GM23338 (cell line): ENCODE data around the gene CNBD2. TPM values are rescaled to one million over a fixed set of nuclear protein-coding genes. Genes with fewer than 3 reads are reported as not detected.

Source experiments
- ATAC-seq: fragments of 200-7000 bp; cut with Tn5 transposase; 3 replicates; pipeline ENCODE4 v1.9.1; 2020
- DNase-seq: peaks from one replicate; pipeline ENCODE4 v3.0.0-alpha.2; 2015; ENCODE audit warnings: low spot score
- H2AFZ ChIP-seq: fragments of 200-600 bp; sonication (generic); 2 replicates; pipeline ENCODE4 v1.8.0; 2016; ENCODE audit warnings: antibody characterized with exemption, mild to moderate bottlenecking, moderate library complexity
- H3F3A ChIP-seq: fragments of 200-600 bp; sonication (generic); replicated peaks from 2 replicates; pipeline ENCODE4 v1.8.0; 2017; ENCODE audit warnings: antibody characterized with exemption, mixed run types, low read depth
- H3K27ac ChIP-seq: fragments of 200-600 bp; sonication (generic); 2 replicates; pipeline ENCODE4 v1.6.1; 2016; ENCODE audit warnings: low read depth
- H3K27me3 ChIP-seq: fragments of 200-600 bp; sonication (generic); 2 replicates; pipeline ENCODE4 v1.8.0; 2016; ENCODE audit warnings: mild to moderate bottlenecking, mixed run types, moderate library complexity; ENCODE audit not compliant: insufficient read depth
- H3K36me3 ChIP-seq: fragments of 200-600 bp; sonication (generic); 2 replicates; pipeline ENCODE4 v1.8.0; 2016; ENCODE audit warnings: mild to moderate bottlenecking; ENCODE audit not compliant: insufficient read depth
- H3K4me1 ChIP-seq: fragments of 200-600 bp; sonication (generic); 2 replicates; pipeline ENCODE4 v1.8.0; 2016; ENCODE audit warnings: mild to moderate bottlenecking, moderate library complexity; ENCODE audit not compliant: insufficient read depth
- H3K4me2 ChIP-seq: fragments of 200-600 bp; sonication (generic); 2 replicates; pipeline ENCODE4 v1.7.1; 2017; ENCODE audit warnings: mixed run types
- H3K4me3 ChIP-seq: fragments of 200-600 bp; sonication (generic); 2 replicates; pipeline ENCODE4 v1.6.1; 2016; ENCODE audit warnings: mixed run types
- H3K79me2 ChIP-seq: fragments of 200-600 bp; sonication (generic); replicated peaks from 2 replicates; pipeline ENCODE4 v1.8.0; 2017; ENCODE audit warnings: mild to moderate bottlenecking; ENCODE audit not compliant: insufficient read depth
- H3K9me2 ChIP-seq: fragments of 200-600 bp; sonication (generic); 2 replicates; pipeline ENCODE4 v1.8.0; 2017; ENCODE audit not compliant: insufficient read depth
- H4K20me1 ChIP-seq: fragments of 200-600 bp; sonication (generic); replicated peaks from 2 replicates; pipeline ENCODE4 v1.8.0; 2017; ENCODE audit warnings: mild to moderate bottlenecking; ENCODE audit not compliant: insufficient read depth
- H3K27ac Mint-ChIP-seq: 2 replicates; pipeline ENCODE4 v1.8.0; 2020; ENCODE audit warnings: inconsistent platforms, mild to moderate bottlenecking, moderate library complexity, mixed read lengths
- H3K27me3 Mint-ChIP-seq: 3 replicates; pipeline ENCODE4 v1.8.0; 2022; ENCODE audit warnings: low read depth, mild to moderate bottlenecking, moderate library complexity, mixed read lengths, inconsistent platforms; ENCODE audit not compliant: insufficient read depth, poor library complexity
- H3K36me3 Mint-ChIP-seq: 3 replicates; pipeline ENCODE4 v1.8.0; 2021; ENCODE audit warnings: low read depth, mild to moderate bottlenecking, inconsistent platforms, moderate library complexity, mixed read lengths
- H3K4me1 Mint-ChIP-seq: 3 replicates; pipeline ENCODE4 v1.8.0; 2020; ENCODE audit warnings: mild to moderate bottlenecking, inconsistent platforms, mixed read lengths
- H3K4me3 Mint-ChIP-seq: 3 replicates; pipeline ENCODE4 v1.8.0; 2021; ENCODE audit warnings: moderate library complexity, mild to moderate bottlenecking, inconsistent platforms, mixed read lengths
- H3K9me3 Mint-ChIP-seq: 3 replicates; pipeline ENCODE4 v1.8.0; 2020; ENCODE audit warnings: moderate library complexity, mild to moderate bottlenecking, inconsistent platforms, mixed read lengths
- CREB1 ChIP-seq: fragments of 250-450 bp; sonication (Bioruptor Pico); IDR thresholded peaks from 2 replicates; pipeline ENCODE4 v1.5.0; 2020; ENCODE audit warnings: low read depth, mild to moderate bottlenecking, moderate library complexity
- EZH2 ChIP-seq: fragments of 200-600 bp; sonication (generic); IDR thresholded peaks from one replicate; pipeline ENCODE4 v1.8.0; 2017; ENCODE audit warnings: antibody characterized with exemption, mild to moderate bottlenecking, low read depth; ENCODE audit not compliant: unreplicated experiment
- EZH2phosphoT487 ChIP-seq: fragments of 200-600 bp; sonication (generic); IDR thresholded peaks from one replicate; pipeline ENCODE4 v1.8.1; 2018; ENCODE audit warnings: antibody characterized with exemption; ENCODE audit not compliant: unreplicated experiment
- JUNB ChIP-seq: IDR thresholded peaks from one replicate; pipeline ENCODE4 v1.6.1; 2016; ENCODE audit warnings: antibody characterized with exemption; ENCODE audit not compliant: unreplicated experiment
- NANOG ChIP-seq: IDR thresholded peaks from 2 replicates; pipeline ENCODE4 v1.6.1; 2016; ENCODE audit warnings: antibody characterized with exemption, borderline replicate concordance
- POLR2AphosphoS5 ChIP-seq: IDR thresholded peaks from 2 replicates; pipeline ENCODE4 v1.6.1; 2016; ENCODE audit warnings: antibody characterized with exemption, low read depth
- REST ChIP-seq: IDR thresholded peaks from one replicate; pipeline ENCODE4 v1.6.1; 2018; ENCODE audit warnings: antibody characterized with exemption; ENCODE audit not compliant: unreplicated experiment
- STAT1 ChIP-seq: IDR thresholded peaks from one replicate; pipeline ENCODE4 v1.6.1; 2016; ENCODE audit warnings: antibody characterized with exemption; ENCODE audit not compliant: unreplicated experiment
- ZNF114 ChIP-seq: fragments of 250-450 bp; sonication (Bioruptor Pico); IDR thresholded peaks from 2 replicates; pipeline ENCODE4 v1.5.0; 2020; ENCODE audit warnings: mild to moderate bottlenecking, moderate library complexity
- ZNF331 ChIP-seq: fragments of 250-450 bp; sonication (Bioruptor Pico); IDR thresholded peaks from 2 replicates; pipeline ENCODE4 v1.5.0; 2020; ENCODE audit warnings: low read depth, mild to moderate bottlenecking, moderate library complexity
- polyA plus RNA-seq: library from polyadenylated mRNA; unstranded; fragments of >200 nt; fragmentation: Nextera tagmentation; extraction: Ambion mirVana; gene quantifications from 2 replicates; pipeline ENCODE4 v1.2.1, GENCODE V29; 2016
- total RNA-seq: library from RNA; depleted of rRNA; stranded (reverse); fragments of >200 nt; shearing (Covaris generic); gene quantifications from 2 replicates; pipeline ENCODE4 v1.2.3, GENCODE V29; 2014
- TF ChIP-seq, protein P1 (sequence below), 2 experiments: fragments of 200-600 bp in 1 of 2; sonication (generic) in 1 of 2; conservative IDR thresholded peaks; 2 replicates each; pipeline versions ENCODE4 v1.5.1 to v1.6.1; 2016 to 2017; ENCODE audit warnings: antibody characterized with exemption in 2 of 2, low read depth in 2 of 2, mild to moderate bottlenecking in 2 of 2, moderate library complexity in 1 of 2
- TF ChIP-seq, protein P2 (sequence below): fragments of 250-450 bp; sonication (Bioruptor Pico); IDR thresholded peaks from 2 replicates; pipeline ENCODE4 v1.5.0; 2020; ENCODE audit warnings: mild to moderate bottlenecking, moderate library complexity
- TF ChIP-seq, protein P3 (sequence below): IDR thresholded peaks from 2 replicates; pipeline ENCODE4 v1.6.1; 2016; ENCODE audit warnings: antibody characterized with exemption

CNBD2 gene
- total and polyA plus RNA-seq, 2 experiments from 2014 or later = 2.7 TPM; not detected in 1

DNA sequence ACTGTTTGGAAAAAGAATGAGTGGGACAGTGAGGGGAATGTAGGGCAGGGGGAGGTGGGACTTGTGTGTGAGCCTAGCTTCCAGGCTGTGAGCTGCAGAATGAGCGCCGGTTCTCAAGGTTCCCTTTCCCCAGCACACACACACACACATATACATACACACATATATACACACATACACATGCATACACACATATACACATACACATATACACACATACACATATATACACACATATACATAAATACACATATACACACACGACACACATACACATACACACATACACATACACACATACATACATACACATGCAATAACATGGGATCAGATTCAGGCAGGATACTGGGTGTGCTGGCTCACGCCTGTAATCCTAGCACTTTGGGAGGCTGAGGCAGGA lies 66.5 kb downstream of the CNBD2 start:
- H3K27ac Mint-ChIP-seq = no peak overlapping the region
- no peaks in the 10 kb centered on the region for H3K79me2 ChIP-seq
- H3K4me3 ChIP-seq = no peak overlapping the region
- H3K4me1 Mint-ChIP-seq = no peaks in the 10 kb centered on the region
- H3K9me3 Mint-ChIP-seq = no peaks in the 10 kb centered on the region; the same call in 2 of the 3 replicates
- no peaks in the 10 kb centered on the region for H3K36me3 Mint-ChIP-seq
- H3K27me3 ChIP-seq = no peaks in the 10 kb centered on the region
- ATAC-seq = no peak
- H3K27ac ChIP-seq = no peak overlapping the region
- no peak for TF ChIP-seq REST
- no peak for TF ChIP-seq EZH2phosphoT487
- TF ChIP-seq NANOG = no peak
- TF ChIP-seq, protein P1, sequence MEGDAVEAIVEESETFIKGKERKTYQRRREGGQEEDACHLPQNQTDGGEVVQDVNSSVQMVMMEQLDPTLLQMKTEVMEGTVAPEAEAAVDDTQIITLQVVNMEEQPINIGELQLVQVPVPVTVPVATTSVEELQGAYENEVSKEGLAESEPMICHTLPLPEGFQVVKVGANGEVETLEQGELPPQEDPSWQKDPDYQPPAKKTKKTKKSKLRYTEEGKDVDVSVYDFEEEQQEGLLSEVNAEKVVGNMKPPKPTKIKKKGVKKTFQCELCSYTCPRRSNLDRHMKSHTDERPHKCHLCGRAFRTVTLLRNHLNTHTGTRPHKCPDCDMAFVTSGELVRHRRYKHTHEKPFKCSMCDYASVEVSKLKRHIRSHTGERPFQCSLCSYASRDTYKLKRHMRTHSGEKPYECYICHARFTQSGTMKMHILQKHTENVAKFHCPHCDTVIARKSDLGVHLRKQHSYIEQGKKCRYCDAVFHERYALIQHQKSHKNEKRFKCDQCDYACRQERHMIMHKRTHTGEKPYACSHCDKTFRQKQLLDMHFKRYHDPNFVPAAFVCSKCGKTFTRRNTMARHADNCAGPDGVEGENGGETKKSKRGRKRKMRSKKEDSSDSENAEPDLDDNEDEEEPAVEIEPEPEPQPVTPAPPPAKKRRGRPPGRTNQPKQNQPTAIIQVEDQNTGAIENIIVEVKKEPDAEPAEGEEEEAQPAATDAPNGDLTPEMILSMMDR (conservative IDR thresholded peaks at IDR 0.05; ENCODE audit: low read depth in 2 of 2) = no peak
- TF ChIP-seq JUNB = no peak
- no peak for TF ChIP-seq ZNF331 (CRISPR knock-in tag)
- no peak for TF ChIP-seq CREB1 (CRISPR knock-in tag)
- no peak for TF ChIP-seq ZNF114 (CRISPR knock-in tag)
- TF ChIP-seq POLR2AphosphoS5 = no peak
- TF ChIP-seq STAT1 = no peak
- TF ChIP-seq EZH2 = no peak
- TF ChIP-seq, protein P2, sequence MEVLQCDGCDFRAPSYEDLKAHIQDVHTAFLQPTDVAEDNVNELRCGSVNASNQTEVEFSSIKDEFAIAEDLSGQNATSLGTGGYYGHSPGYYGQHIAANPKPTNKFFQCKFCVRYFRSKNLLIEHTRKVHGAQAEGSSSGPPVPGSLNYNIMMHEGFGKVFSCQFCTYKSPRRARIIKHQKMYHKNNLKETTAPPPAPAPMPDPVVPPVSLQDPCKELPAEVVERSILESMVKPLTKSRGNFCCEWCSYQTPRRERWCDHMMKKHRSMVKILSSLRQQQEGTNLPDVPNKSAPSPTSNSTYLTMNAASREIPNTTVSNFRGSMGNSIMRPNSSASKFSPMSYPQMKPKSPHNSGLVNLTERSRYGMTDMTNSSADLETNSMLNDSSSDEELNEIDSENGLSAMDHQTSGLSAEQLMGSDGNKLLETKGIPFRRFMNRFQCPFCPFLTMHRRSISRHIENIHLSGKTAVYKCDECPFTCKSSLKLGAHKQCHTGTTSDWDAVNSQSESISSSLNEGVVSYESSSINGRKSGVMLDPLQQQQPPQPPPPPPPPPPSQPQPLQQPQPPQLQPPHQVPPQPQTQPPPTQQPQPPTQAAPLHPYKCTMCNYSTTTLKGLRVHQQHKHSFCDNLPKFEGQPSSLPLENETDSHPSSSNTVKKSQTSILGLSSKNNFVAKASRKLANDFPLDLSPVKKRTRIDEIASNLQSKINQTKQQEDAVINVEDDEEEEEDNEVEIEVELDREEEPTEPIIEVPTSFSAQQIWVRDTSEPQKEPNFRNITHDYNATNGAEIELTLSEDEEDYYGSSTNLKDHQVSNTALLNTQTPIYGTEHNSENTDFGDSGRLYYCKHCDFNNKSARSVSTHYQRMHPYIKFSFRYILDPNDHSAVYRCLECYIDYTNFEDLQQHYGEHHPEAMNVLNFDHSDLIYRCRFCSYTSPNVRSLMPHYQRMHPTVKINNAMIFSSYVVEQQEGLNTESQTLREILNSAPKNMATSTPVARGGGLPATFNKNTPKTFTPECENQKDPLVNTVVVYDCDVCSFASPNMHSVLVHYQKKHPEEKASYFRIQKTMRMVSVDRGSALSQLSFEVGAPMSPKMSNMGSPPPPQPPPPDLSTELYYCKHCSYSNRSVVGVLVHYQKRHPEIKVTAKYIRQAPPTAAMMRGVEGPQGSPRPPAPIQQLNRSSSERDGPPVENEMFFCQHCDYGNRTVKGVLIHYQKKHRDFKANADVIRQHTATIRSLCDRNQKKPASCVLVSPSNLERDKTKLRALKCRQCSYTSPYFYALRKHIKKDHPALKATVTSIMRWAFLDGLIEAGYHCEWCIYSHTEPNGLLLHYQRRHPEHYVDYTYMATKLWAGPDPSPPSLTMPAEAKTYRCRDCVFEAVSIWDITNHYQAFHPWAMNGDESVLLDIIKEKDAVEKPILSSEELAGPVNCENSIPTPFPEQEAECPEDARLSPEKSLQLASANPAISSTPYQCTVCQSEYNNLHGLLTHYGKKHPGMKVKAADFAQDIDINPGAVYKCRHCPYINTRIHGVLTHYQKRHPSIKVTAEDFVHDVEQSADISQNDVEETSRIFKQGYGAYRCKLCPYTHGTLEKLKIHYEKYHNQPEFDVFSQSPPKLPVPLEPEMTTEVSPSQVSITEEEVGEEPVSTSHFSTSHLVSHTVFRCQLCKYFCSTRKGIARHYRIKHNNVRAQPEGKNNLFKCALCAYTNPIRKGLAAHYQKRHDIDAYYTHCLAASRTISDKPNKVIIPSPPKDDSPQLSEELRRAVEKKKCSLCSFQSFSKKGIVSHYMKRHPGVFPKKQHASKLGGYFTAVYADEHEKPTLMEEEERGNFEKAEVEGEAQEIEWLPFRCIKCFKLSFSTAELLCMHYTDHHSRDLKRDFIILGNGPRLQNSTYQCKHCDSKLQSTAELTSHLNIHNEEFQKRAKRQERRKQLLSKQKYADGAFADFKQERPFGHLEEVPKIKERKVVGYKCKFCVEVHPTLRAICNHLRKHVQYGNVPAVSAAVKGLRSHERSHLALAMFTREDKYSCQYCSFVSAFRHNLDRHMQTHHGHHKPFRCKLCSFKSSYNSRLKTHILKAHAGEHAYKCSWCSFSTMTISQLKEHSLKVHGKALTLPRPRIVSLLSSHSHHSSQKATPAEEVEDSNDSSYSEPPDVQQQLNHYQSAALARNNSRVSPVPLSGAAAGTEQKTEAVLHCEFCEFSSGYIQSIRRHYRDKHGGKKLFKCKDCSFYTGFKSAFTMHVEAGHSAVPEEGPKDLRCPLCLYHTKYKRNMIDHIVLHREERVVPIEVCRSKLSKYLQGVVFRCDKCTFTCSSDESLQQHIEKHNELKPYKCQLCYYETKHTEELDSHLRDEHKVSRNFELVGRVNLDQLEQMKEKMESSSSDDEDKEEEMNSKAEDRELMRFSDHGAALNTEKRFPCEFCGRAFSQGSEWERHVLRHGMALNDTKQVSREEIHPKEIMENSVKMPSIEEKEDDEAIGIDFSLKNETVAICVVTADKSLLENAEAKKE = no peak
- TF ChIP-seq, protein P3, sequence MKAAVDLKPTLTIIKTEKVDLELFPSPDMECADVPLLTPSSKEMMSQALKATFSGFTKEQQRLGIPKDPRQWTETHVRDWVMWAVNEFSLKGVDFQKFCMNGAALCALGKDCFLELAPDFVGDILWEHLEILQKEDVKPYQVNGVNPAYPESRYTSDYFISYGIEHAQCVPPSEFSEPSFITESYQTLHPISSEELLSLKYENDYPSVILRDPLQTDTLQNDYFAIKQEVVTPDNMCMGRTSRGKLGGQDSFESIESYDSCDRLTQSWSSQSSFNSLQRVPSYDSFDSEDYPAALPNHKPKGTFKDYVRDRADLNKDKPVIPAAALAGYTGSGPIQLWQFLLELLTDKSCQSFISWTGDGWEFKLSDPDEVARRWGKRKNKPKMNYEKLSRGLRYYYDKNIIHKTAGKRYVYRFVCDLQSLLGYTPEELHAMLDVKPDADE = no peak
- H3K4me3 Mint-ChIP-seq = no peak overlapping the region
- H3F3A ChIP-seq = no peaks in the 10 kb centered on the region
- no peaks in the 10 kb centered on the region for H3K9me2 ChIP-seq
- DNase-seq = no peak
- no peaks in the 10 kb centered on the region for H3K36me3 ChIP-seq
- H4K20me1 ChIP-seq = no peaks in the 10 kb centered on the region
- H3K4me1 ChIP-seq = no peaks in the 10 kb centered on the region
- peaks cover 2% of the 10 kb centered on the region for H3K27me3 Mint-ChIP-seq
- no peak overlapping the region for H2AFZ ChIP-seq
- H3K4me2 ChIP-seq = no peak overlapping the region
